HFF-Myc (cell line): ENCODE results near the gene PDE4B.

Experiments
- DNase-seq: peaks from one replicate; pipeline ENCODE4 v3.0.0-alpha.2; 2011; ENCODE audit warnings: low read depth; ENCODE audit errors: extremely low read depth
- H3K4me3 ChIP-seq: replicated peaks from 2 replicates; pipeline ENCODE4 v1.5.1; 2011; ENCODE audit warnings: low read depth, mild to moderate bottlenecking, control low read depth, low read length
- CTCF ChIP-seq: IDR thresholded peaks from 2 replicates; pipeline ENCODE4 v1.5.1; 2012; ENCODE audit warnings: mild to moderate bottlenecking, low read depth, low read length, control low read depth; ENCODE audit errors: missing control alignments

The PDE4B gene

GRCh38 chr1:66372522-66373101 lies 579.9 kb downstream of the PDE4B start:
- TF ChIP-seq CTCF, result no peak
- DNase-seq, result no peak
- no peak overlapping the region for H3K4me3 ChIP-seq

DNA sequence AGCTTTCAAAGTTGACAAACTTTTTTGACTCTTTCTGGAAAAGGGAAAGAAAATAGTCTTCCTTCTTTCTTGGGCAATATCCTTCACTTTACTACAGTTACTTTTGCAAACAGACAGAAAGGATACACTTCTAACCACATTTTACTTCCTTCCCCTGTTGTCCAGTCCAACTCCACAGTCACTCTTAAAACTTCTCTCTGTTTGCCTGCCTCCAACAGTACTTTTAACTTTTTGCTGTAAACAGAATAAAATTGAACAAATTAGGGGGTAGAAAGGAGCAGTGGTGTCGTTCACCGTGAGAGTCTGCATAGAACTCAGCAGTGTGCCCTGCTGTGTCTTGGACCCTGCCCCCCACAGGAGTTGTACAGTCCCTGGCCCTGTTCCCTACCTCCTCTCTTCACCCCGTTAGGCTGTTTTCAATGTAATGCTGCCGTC lies 580.5 kb downstream of the PDE4B start:
- H3K4me3 ChIP-seq, result no peak overlapping the region
- no peak for TF ChIP-seq CTCF
- no peak for DNase-seq

DNA sequence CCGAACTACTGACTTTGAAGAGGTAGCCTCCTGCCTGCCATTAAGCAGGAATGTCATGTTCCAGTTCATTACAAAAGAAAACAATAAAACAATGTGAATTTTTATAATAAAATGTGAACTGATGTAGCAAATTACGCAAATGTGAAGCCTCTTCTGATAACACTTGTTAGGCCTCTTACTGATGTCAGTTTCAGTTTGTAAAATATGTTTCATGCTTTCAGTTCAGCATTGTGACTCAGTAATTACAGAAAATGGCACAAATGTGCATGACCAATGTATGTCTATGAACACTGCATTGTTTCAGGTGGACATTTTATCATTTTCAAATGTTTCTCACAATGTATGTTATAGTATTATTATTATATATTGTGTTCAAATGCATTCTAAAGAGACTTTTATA lies 581.5 kb downstream of the PDE4B start:
- TF ChIP-seq CTCF, result no peak
- no peak overlapping the region for H3K4me3 ChIP-seq
- no peak for DNase-seq

- no peak for TF ChIP-seq CTCF
- DNase-seq, result no peak
- no peak overlapping the region for H3K4me3 ChIP-seq
Observed at GRCh38 chr1:66374561-66375111, 581.9 kb downstream of the PDE4B start.

- DNase-seq, result no peak
- TF ChIP-seq CTCF, result peak; percentile 4
- H3K4me3 ChIP-seq, result no peak overlapping the region
Observed at GRCh38 chr1:66375125-66375524, 582.4 kb downstream of the PDE4B start.

GRCh38 chr1:66380452-66381212 lies 587.9 kb downstream of the PDE4B start:
- DNase-seq, result no peak
- no peak for TF ChIP-seq CTCF
- no peak overlapping the region for H3K4me3 ChIP-seq
